ENCODE data around the gene ZNF451.
"Not testable (repeated sequence)": the region's sequence is repeated elsewhere in the genome, so short reads cannot be mapped to it uniquely, and the experiment has no call there.

Gene ZNF451

GRCh38 chr6:57090458-57091067, 575 bp downstream of the ZNF451 start:
- DNase-seq (ENCODE audit: low spot score), result not testable (repeated sequence)

GRCh38 chr6:57091375-57091774, 1.4 kb downstream of the ZNF451 start:
- DNase-seq (ENCODE audit: low spot score), result not testable (repeated sequence)

GRCh38 chr6:57094689-57095088, 4.7 kb downstream of the ZNF451 start:
- DNase-seq (ENCODE audit: low spot score), result no peak

- no peak for DNase-seq (ENCODE audit: low spot score)
Observed at GRCh38 chr6:57097596-57097995, 7.6 kb downstream of the ZNF451 start.

GRCh38 chr6:57102976-57103375, 13.0 kb downstream of the ZNF451 start:
- DNase-seq (ENCODE audit: low spot score), result no peak

- no peak for DNase-seq (ENCODE audit: low spot score)
Observed at GRCh38 chr6:57104336-57104735, 14.3 kb downstream of the ZNF451 start.

GRCh38 chr6:57106990-57107389, 17.0 kb downstream of the ZNF451 start:
- DNase-seq (ENCODE audit: low spot score), result no peak

- no peak for DNase-seq (ENCODE audit: low spot score)
Observed at GRCh38 chr6:57108691-57109090, 18.7 kb downstream of the ZNF451 start.

- no peak for DNase-seq (ENCODE audit: low spot score)
Observed at GRCh38 chr6:57109880-57110279, 19.9 kb downstream of the ZNF451 start.

- DNase-seq (ENCODE audit: low spot score), result no peak
Observed at GRCh38 chr6:57113105-57113504, 23.1 kb downstream of the ZNF451 start.

- no peak for DNase-seq (ENCODE audit: low spot score)
Observed at GRCh38 chr6:57116776-57117175, 26.8 kb downstream of the ZNF451 start.

- no peak for DNase-seq (ENCODE audit: low spot score)
Observed at GRCh38 chr6:57117796-57118195, 27.8 kb downstream of the ZNF451 start.

GRCh38 chr6:57123111-57123510, 33.1 kb downstream of the ZNF451 start:
- no peak for DNase-seq (ENCODE audit: low spot score)

GRCh38 chr6:57127763-57128162, 37.8 kb downstream of the ZNF451 start:
- DNase-seq (ENCODE audit: low spot score), result no peak

GRCh38 chr6:57130661-57131177, 40.7 kb downstream of the ZNF451 start:
- DNase-seq (ENCODE audit: low spot score), result no peak

GRCh38 chr6:57134954-57135353, 45.0 kb downstream of the ZNF451 start:
- DNase-seq (ENCODE audit: low spot score), result no peak

GRCh38 chr6:57135885-57136284, 45.9 kb downstream of the ZNF451 start:
- DNase-seq (ENCODE audit: low spot score), result no peak

GRCh38 chr6:57137350-57137749, 47.4 kb downstream of the ZNF451 start:
- DNase-seq (ENCODE audit: low spot score), result no peak

GRCh38 chr6:57138026-57138425, 48.0 kb downstream of the ZNF451 start:
- no peak for DNase-seq (ENCODE audit: low spot score)

- no peak for DNase-seq (ENCODE audit: low spot score)
Observed at GRCh38 chr6:57141451-57142177, 51.6 kb downstream of the ZNF451 start.

- no peak for DNase-seq (ENCODE audit: low spot score)
Observed at GRCh38 chr6:57142178-57142525, 52.2 kb downstream of the ZNF451 start.

GRCh38 chr6:57143690-57144089, 53.7 kb downstream of the ZNF451 start:
- no peak for DNase-seq (ENCODE audit: low spot score)

GRCh38 chr6:57147401-57147800, 57.4 kb downstream of the ZNF451 start:
- no peak for DNase-seq (ENCODE audit: low spot score)
